ENCODE data around the gene COMMD6. TPM values are rescaled to one million over a fixed set of nuclear protein-coding genes. Genes with fewer than 3 reads are reported as not detected.

Gene COMMD6
- total and polyA plus RNA-seq, 2 of the 13 experiments (the other 11 are each of a cell fraction or from before 2014, with no cell fraction given), result 97.0 to 164 TPM

- TF ChIP-seq, protein P1, sequence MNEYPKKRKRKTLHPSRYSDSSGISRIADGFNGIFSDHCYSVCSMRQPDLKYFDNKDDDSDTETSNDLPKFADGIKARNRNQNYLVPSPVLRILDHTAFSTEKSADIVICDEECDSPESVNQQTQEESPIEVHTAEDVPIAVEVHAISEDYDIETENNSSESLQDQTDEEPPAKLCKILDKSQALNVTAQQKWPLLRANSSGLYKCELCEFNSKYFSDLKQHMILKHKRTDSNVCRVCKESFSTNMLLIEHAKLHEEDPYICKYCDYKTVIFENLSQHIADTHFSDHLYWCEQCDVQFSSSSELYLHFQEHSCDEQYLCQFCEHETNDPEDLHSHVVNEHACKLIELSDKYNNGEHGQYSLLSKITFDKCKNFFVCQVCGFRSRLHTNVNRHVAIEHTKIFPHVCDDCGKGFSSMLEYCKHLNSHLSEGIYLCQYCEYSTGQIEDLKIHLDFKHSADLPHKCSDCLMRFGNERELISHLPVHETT (CRISPR knock-in tag; conservative IDR thresholded peaks at IDR 0.05), result no peak
- no peak for TF ChIP-seq MAF1 (CRISPR knock-in tag; IDR thresholded peaks at IDR 0.05; ENCODE audit: borderline replicate concordance)
- TF ChIP-seq ZNF430 (CRISPR knock-in tag; IDR thresholded peaks at IDR 0.05), result no peak
- TF ChIP-seq IKZF4 (CRISPR knock-in tag; IDR thresholded peaks at IDR 0.05; ENCODE audit: borderline replicate concordance, low read depth, not compliant biosample characterization), result no peak
- TF ChIP-seq ZNF331 (CRISPR knock-in tag; IDR thresholded peaks at IDR 0.05), result no peak
- no peak for TF ChIP-seq GTF2F1 (IDR thresholded peaks at IDR 0.05; ENCODE audit: low read length)
- no peak for TF ChIP-seq U2AF2 (IDR thresholded peaks at IDR 0.05; ENCODE audit: low read depth, low read length)
- no peak for TF ChIP-seq KAT2B (IDR thresholded peaks at IDR 0.05; ENCODE audit: borderline replicate concordance, low read depth, low read length)
- no peak for TF ChIP-seq MBNL3 (CRISPR knock-in tag; conservative IDR thresholded peaks at IDR 0.05)
- no peak for TF ChIP-seq ZNF207 (IDR thresholded peaks at IDR 0.05; ENCODE audit: borderline replicate concordance)
- TF ChIP-seq, protein P2, sequence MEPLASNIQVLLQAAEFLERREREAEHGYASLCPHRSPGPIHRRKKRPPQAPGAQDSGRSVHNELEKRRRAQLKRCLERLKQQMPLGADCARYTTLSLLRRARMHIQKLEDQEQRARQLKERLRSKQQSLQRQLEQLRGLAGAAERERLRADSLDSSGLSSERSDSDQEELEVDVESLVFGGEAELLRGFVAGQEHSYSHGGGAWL (CRISPR knock-in tag; IDR thresholded peaks at IDR 0.05), result no peak
- no peak for TF ChIP-seq ZNF572 (CRISPR knock-in tag; IDR thresholded peaks at IDR 0.05)
- TF ChIP-seq, protein P3, sequence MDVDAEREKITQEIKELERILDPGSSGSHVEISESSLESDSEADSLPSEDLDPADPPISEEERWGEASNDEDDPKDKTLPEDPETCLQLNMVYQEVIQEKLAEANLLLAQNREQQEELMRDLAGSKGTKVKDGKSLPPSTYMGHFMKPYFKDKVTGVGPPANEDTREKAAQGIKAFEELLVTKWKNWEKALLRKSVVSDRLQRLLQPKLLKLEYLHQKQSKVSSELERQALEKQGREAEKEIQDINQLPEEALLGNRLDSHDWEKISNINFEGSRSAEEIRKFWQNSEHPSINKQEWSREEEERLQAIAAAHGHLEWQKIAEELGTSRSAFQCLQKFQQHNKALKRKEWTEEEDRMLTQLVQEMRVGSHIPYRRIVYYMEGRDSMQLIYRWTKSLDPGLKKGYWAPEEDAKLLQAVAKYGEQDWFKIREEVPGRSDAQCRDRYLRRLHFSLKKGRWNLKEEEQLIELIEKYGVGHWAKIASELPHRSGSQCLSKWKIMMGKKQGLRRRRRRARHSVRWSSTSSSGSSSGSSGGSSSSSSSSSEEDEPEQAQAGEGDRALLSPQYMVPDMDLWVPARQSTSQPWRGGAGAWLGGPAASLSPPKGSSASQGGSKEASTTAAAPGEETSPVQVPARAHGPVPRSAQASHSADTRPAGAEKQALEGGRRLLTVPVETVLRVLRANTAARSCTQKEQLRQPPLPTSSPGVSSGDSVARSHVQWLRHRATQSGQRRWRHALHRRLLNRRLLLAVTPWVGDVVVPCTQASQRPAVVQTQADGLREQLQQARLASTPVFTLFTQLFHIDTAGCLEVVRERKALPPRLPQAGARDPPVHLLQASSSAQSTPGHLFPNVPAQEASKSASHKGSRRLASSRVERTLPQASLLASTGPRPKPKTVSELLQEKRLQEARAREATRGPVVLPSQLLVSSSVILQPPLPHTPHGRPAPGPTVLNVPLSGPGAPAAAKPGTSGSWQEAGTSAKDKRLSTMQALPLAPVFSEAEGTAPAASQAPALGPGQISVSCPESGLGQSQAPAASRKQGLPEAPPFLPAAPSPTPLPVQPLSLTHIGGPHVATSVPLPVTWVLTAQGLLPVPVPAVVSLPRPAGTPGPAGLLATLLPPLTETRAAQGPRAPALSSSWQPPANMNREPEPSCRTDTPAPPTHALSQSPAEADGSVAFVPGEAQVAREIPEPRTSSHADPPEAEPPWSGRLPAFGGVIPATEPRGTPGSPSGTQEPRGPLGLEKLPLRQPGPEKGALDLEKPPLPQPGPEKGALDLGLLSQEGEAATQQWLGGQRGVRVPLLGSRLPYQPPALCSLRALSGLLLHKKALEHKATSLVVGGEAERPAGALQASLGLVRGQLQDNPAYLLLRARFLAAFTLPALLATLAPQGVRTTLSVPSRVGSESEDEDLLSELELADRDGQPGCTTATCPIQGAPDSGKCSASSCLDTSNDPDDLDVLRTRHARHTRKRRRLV (CRISPR knock-in tag; IDR thresholded peaks at IDR 0.05), result no peak
- TF ChIP-seq SP1 (IDR thresholded peaks at IDR 0.05), result no peak
- TF ChIP-seq SP1 (CRISPR knock-in tag; IDR thresholded peaks at IDR 0.05), result no peak
- no peak for TF ChIP-seq GABPA (IDR thresholded peaks at IDR 0.05; ENCODE audit: low read depth, low read length)
- no peak for TF ChIP-seq GABPA (CRISPR knock-in tag; IDR thresholded peaks at IDR 0.05; ENCODE audit: low read depth)
Observed at GRCh38 chr13:75505327-75505726, 32.3 kb downstream of the COMMD6 start (continued).

All from HepG2 (cell line).